T47D (cell line): ENCODE results near the gene FRMPD2.

Source experiments
- DNase-seq, 2 experiments: peaks; one replicate each; pipeline versions ENCODE4 v3.0.0 to v3.0.0-alpha.2; 2011 to 2012; ENCODE audit warnings: low read depth in 1 of 2, low spot score in 1 of 2
- JUND ChIP-seq: IDR thresholded peaks from 2 replicates; pipeline ENCODE4 v1.6.1; 2012; ENCODE audit warnings: low read depth
- in situ Hi-C: cut with HindIII; loops from 2 replicates; pipeline ENCODE4 v1.10.0; 2016; ENCODE audit warnings: low sequenced_read_pairs, low pct_unique_long_range_greater_than_20kb

Gene FRMPD2

DNA sequence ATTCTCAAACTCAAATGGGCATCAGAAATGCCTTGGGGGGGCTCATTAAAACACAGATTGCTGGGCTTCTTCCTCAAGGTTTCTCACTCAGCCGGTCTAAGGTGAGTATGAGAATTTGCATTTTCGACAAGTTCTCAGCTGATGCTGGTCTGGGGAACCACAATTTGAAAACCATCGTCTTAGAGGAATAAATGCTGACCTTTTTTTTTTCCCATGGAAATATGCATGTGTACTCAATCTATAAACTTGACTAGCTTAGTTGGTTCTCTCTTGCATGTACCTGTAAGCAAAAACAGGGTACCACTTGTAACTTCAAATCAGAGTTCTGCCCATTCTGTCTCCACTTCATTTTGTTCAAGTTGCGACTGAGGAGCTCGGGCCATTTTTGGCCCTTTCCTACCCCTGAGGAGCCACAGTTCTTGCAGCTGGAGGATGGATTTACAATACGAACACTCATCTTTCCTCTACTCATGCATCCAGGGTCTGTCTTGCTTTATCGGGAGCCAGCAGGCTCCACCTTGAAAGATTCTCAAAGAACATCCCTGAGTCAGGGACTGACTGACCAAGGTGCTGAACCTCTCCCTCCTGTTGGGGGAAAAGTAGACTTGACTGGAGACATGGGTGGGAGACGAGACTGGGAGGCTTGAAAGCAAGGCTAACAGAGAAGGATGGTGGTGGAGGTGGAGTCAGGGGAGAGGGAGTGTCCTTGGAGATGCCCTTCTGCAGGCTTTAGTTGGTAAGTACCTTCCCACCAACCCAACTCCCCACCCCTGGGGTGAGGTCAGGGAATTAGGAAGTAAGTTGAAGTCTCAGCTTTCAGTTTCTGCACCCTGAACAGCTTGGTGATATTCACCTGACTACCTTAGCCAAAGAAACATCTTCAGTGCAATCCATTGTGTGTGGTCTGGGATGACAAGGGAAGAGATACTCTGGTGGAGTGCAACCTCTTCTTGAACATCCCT lies 28.3 kb upstream of the FRMPD2 start:
- in situ Hi-C loops, result no loop called here
- DNase-seq, result no peak
- TF ChIP-seq JUND, result no peak

DNA sequence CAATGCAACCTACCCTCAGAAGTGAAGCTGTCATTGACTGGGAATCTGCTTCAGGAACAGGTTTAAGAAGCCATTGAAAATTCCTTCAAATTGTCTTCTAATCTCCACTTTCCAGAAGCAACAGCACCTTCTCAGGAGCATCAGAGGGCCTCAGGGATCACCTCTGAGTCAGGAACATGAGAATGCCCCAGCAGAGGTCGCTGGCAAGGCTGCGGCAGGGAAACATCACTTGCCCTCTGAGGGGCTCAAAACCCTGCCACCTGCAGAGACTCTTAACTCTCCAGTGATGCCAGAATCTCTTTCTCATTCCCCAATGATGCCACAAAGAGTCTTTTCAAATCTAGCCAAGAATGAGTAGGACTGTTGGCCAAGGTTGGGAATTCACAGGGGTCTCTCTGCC lies 26.1 kb upstream of the FRMPD2 start:
- TF ChIP-seq JUND, result no peak
- in situ Hi-C loops, result no loop called here
- no peak for DNase-seq

DNA sequence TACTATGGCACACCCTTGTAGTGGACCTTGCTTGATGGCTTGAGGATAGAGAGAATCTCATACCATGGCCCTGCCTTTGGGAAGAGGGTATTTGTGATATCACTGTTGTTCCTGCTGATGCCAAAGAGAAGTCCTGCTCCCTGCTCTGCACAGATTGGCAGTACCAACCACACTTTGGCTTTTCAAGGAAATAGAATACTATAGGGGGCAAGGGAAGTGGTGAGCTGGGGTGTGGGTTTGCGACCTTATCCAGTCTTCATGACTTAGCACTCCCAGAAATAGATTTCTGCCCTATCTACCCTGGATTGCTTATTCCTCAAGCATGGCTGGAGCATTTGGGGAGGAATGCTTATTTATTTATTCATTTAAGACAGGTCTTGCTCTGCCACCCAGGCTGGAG lies 25.2 kb upstream of the FRMPD2 start:
- no peak for TF ChIP-seq JUND
- no peak for DNase-seq
- in situ Hi-C loops, result no loop called here

DNA sequence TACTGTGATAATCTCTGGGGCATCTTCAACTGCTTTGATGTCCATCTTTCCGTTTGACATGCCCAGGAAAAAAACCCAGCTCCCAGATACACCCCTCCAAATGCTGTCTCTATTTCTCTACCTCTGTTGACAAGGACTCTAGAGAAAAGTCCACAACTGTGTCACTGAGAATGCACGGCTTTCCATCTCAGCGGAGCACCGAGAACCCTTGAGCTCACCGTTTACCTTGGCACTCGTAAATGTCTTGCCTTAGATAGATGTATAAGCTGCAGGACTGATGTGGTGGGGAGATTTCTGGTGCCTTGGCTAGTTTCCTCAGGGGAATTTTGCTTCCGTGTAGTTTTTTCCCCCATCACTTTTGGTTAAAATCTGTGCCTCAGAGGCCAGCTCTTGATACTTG lies 24.6 kb upstream of the FRMPD2 start:
- no peak for TF ChIP-seq JUND
- in situ Hi-C loops, result no loop called here

DNA sequence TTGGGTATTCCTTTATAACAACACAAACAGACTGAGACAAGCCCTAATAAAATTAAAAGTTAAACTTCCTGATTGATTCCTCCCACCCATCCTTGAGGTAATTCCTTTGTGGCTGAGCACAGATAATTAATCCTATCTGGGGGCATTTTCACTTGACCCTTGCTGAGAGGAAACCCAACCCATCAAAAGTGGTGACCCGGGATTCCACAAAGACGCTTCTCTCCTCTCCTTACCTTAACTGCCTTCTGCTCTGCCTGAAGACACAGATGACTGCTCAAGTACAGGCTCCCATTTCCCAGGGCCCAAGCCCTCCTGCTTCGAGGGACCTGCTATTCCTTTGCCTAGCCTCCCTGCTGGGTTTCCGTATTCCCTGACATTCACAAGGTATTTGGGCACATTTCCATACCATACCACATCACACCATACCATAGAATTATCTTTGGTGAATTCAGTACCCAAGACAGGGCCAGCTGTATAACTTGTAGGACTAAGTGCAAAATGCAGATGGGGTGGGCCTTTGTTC lies 22.1 kb upstream of the FRMPD2 start:
- in situ Hi-C loops, result no loop called here
- TF ChIP-seq JUND, result no peak

More for the DNA sequence above, 24.6 kb upstream of the FRMPD2 start:
- DNase-seq, result peak in 1 of 2 experiments; percentile 29

DNA sequence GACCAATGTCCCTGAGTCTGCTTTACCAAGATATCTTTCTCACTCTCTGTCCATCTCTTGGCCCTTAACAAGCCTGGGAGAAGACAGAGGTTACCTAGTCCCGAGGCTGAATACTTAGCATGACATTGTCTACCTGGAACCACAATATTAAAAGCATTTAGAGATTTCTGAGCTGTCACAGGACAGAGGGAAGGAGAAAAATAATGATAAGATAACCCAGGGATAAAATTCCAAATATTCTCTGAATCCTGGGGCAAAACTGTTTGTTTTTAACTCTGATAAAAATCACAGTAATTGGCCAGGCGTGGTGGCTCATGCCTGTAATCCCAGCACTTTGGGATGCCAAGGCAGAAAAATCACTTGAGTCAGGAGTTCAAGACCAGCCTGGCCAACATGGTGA lies 19.9 kb upstream of the FRMPD2 start:
- in situ Hi-C loops, result no loop called here
- TF ChIP-seq JUND, result no peak
- DNase-seq, result no peak

More for the DNA sequence above, 22.1 kb upstream of the FRMPD2 start:
- DNase-seq, result no peak

DNA sequence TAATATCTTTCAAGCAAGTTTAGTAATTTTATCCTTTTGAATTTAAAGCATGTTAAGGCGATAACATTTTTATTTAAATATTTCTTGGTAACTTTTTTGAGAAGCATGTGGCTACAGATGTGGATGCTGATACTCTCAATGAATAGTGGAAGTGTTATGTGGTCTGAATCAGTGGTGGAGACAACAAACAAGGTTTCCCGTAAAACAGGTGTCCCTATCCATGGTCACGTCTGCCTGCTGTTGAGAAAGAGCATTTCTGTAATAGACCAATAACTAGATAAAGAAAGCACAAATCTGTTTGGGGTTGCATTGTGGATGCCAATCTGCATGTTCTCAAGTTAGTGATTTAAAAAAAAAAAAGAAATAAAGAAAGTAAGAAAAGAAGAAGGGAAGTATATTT lies 18.1 kb upstream of the FRMPD2 start:
- no peak for DNase-seq
- no peak for TF ChIP-seq JUND
- in situ Hi-C loops, result no loop called here

DNA sequence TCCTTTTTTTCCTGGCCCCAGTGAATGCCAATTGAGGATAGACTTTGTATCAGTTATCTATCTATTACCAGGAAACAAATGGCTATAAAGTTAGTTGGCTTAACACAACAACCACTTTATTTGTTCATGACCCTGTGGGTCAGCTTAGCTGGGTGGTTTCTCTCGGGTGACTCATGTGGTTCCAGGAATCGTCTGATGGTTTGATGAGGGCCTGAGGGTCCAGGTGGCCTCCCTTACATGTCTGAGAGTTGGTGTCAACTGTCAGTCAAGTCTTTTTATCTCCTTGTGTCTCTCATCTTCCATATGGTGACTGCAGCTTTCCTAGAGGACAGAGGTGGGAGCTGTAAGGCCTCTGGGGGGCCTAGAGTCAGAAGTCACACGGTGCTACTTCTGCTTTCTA lies 16.7 kb upstream of the FRMPD2 start:
- no peak for DNase-seq
- in situ Hi-C loops, result no loop called here
- TF ChIP-seq JUND, result no peak

DNA sequence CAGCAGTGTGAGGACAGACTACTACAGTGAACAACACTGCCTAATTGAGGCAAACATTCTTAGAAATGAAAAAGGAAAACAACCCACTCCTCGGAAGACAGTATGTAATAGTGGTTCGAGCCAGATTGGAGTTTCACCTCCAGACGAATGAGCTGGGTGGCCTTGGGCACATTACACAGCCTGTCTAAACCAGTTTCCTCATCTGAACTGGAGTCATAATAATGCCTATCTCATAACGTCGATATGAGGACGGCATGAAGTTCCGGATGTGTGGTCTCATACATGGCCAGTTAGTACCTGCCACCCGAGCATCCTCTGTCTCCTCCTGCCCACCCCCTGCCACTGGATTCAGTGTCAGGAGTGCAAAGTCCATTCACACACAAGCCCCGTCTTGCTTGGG lies 15.8 kb upstream of the FRMPD2 start:
- in situ Hi-C loops, result no loop called here
- TF ChIP-seq JUND, result no peak
- no peak for DNase-seq

DNA sequence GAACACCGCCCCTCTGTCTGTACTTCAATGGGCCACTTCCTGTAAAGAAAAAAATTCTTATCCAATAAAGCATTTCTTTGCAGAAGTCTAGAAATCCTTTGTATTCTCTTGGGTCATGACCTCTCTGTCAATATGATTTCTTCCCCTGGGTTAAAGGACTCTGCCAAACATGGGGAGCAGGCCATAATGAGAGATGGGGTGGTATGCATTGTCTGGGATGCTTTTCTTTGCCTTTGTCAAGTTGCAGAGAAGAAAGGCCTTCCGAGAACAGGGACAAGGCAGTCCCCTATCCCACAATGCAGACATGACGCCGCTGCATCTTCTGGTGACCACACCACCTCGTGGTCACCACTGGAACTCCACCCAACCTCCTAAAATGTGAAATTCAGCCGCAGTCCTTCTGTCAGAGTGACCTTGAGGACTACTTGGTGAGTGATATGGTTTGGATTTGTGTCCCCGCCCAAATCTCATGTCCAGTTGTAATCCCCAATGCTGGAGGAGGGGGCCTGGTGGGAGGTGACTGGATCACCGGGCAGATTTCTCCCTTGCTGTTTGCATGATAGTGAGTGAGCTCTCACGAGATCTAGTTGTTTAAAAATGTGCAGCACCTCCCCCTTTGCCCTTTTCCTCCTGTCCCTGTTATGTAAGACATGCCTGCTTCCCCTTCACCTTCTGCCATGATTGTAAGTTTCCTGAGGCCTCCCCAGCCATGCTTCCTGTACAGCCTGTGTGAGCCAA lies 15.2 kb upstream of the FRMPD2 start:
- in situ Hi-C loops, result no loop called here
- peak in 1 of 2 experiments; percentile 84 for DNase-seq

DNA sequence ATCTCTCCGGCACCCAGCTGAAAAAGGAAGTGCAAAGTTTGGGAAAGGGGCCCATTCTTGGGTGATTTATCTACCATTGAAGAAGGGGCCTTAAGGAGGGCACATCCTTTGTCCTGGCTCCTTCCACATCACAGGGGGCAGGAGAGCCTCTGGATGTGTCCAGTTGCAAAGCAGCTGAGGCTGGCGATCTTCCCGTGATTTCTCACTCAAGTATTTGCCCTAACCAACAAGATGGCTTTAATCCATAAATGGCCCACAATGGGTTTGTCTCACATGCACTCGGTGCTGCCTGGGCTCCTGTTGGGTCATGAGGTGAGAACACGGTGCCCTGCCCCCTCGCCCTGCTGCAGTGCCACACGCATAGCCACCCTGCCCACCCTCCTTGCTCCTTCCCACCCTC lies 14.2 kb upstream of the FRMPD2 start:
- TF ChIP-seq JUND, result no peak
- peak in 1 of 2 experiments; percentile 34 for DNase-seq
- in situ Hi-C loops, result no loop called here

More for the DNA sequence above, 15.2 kb upstream of the FRMPD2 start:
- no peak for TF ChIP-seq JUND

DNA sequence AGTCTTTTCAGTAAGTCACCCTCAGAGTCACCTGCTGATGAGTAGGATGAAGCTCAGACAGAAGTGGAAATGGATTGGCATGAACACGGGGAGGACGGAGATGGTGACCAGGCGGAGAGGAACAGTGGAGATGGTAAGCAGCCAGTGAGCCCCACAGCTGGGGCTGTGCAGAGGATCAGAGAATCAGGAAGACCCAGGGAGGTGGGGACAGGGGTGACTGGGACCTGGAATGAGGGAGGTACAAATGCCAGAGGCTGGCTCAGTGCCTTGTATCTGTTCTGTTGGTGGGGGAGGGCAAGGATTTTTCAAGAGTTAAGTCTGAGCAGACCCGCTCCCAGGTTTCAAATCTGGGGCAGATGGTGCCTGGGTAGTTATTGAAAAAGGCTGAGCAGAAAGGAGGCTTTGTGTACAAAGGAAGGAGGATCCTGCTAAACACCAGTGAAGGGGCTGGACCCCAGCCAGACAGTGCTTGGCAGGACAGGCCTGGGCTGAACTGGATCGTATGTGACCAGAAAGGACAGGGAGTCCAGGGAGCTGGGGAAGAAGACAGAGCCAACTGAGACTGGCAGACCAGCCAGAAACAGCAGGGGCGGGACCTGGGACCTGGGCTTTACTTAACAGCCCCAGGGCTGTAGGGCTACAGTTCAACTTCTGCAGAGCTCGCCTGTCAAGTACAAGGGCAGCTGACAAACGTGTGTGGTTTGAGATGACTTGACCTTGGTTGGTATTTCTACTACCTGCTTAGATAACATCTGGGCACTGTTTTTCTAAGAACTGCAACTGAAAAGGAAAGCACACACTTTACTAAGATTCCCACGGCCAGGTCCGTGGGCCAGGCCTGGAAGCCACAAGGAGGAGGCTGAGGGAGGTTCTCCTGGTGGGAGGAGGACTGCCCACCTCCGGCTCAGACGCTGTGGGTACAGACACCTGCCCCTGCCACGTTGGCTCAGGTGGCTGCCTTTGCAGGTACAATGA lies 13.2 kb upstream of the FRMPD2 start:
- DNase-seq, result peak; percentile 43 to 98
- TF ChIP-seq JUND, result no peak
- in situ Hi-C loops, result no loop called here
